CD4-positive, alpha-beta T cell (primary cell): ENCODE measurements around the gene PITX1. TPM values are rescaled to one million over a fixed set of nuclear protein-coding genes. Genes with fewer than 3 reads are reported as not detected.

ENCODE experiments used
- ATAC-seq: fragments of 200-7000 bp; cut with Tn5 transposase; one replicate; pipeline ENCODE4 v1.10.0; 2022; ENCODE audit warnings: mild to moderate bottlenecking; ENCODE audit not compliant: poor library complexity
- CTCF ChIA-PET: fragments of 350-600 bp; sonication (Branson Sonifier 250); formaldehyde crosslinking; loops from one replicate; lab custom pipeline; 2021; ENCODE audit warnings: antibody characterized with exemption, inconsistent platforms; lab: Charles Lee
- POLR2A ChIA-PET: fragments of 350-600 bp; sonication (Branson Sonifier 250); formaldehyde crosslinking; loops from one replicate; lab custom pipeline; 2021; ENCODE audit warnings: antibody characterized with exemption, inconsistent platforms; lab: Charles Lee
- DNase-seq, 14 experiments: peaks; one replicate each; pipeline ENCODE4 v3.0.0-alpha.2; 2013 to 2020; ENCODE audit warnings: mixed read lengths in 2 of 14
- H3K27ac ChIP-seq, 2 donors: one replicate each; pipeline versions ENCODE4 v1.5.1 to v1.7.0; 2013; ENCODE audit warnings: low read length in 2 of 2, low read depth in 1 of 2, mild to moderate bottlenecking in 1 of 2
- H3K27me3 ChIP-seq, 2 experiments: 1 replicate in 1 of 2; 2 replicates in 1 of 2; pipeline versions ENCODE4 v1.6.1 to v1.7.0; 2013; ENCODE audit warnings: low read length in 2 of 2, control low read depth in 1 of 2, mild to moderate bottlenecking in 1 of 2, moderate library complexity in 1 of 2; ENCODE audit not compliant: insufficient read depth in 2 of 2, control insufficient read depth in 1 of 2
- H3K36me3 ChIP-seq: one replicate; pipeline ENCODE4 v1.6.1; 2013; ENCODE audit warnings: low read length, control low read depth; ENCODE audit not compliant: insufficient read depth
- H3K4me1 ChIP-seq: one replicate; pipeline ENCODE4 v1.6.1; 2013; ENCODE audit warnings: low read length, control low read depth; ENCODE audit not compliant: insufficient read depth
- H3K4me3 ChIP-seq: one replicate; pipeline ENCODE4 v1.5.1; 2013; ENCODE audit warnings: mild to moderate bottlenecking, low read length, moderate library complexity
- H3K9me3 ChIP-seq, 2 experiments: 1 replicate in 1 of 2; 2 replicates in 1 of 2; pipeline versions ENCODE4 v1.6.1 to v1.7.0; 2013; ENCODE audit warnings: low read length in 2 of 2, mild to moderate bottlenecking in 2 of 2, control low read depth in 1 of 2, moderate library complexity in 1 of 2; ENCODE audit not compliant: control insufficient read depth in 1 of 2, insufficient read depth in 1 of 2
- H3K27ac Mint-ChIP-seq: one replicate; pipeline ENCODE4 v1.8.0; 2020; ENCODE audit warnings: mixed read lengths
- H3K27me3 Mint-ChIP-seq: one replicate; pipeline ENCODE4 v1.8.0; 2021; ENCODE audit warnings: mixed read lengths
- H3K36me3 Mint-ChIP-seq: one replicate; pipeline ENCODE4 v1.8.0; 2021; ENCODE audit warnings: low read depth, mixed read lengths
- H3K4me1 Mint-ChIP-seq: one replicate; pipeline ENCODE4 v1.8.0; 2021; ENCODE audit warnings: low read depth, mixed read lengths
- H3K4me3 Mint-ChIP-seq: one replicate; pipeline ENCODE4 v1.8.0; 2020; ENCODE audit warnings: mild to moderate bottlenecking, mixed read lengths
- H3K9me3 Mint-ChIP-seq: one replicate; pipeline ENCODE4 v1.8.0; 2020; ENCODE audit warnings: mixed read lengths
- CTCF ChIP-seq: fragments of 200-600 bp; IDR thresholded peaks from one replicate; pipeline ENCODE4 v1.8.0; 2022; ENCODE audit warnings: antibody characterized with exemption, mild to moderate bottlenecking
- intact Hi-C, 2 experiments: fragments of 100-400 bp; cut with DNase I in 1 of 2; cut with micrococcal nuclease in 1 of 2; formaldehyde crosslinking; loops; one replicate each; pipeline versions ENCODE4 v1.15.1 to v1.9.0; 2023 to 2025; cut with DNase I, micrococcal nuclease
- total RNA-seq, 174 experiments: library from RNA in 2 of 174; stranded (reverse) in 2 of 174; gene quantifications; one replicate each; pipeline ENCODE4 v1.2.3 and lab custom pipeline; 2021 to 2026

PITX1 gene
- total RNA-seq, 2 experiments from 2014 or later, result not detected

GRCh38 chr5:135075621-135076020 lies 41.6 kb upstream of the PITX1 start:
- no peak overlapping the region for H3K4me3 ChIP-seq
- H3K27me3 ChIP-seq, result peaks cover 0 to 5% of the 10 kb centered on the region in 2 experiments
- TF ChIP-seq CTCF, result no peak
- ChIA-PET CTCF (no interaction called here), POLR2A (no interaction called here)
- intact Hi-C loops, result no loop called here
- H3K4me1 Mint-ChIP-seq, result no peaks in the 10 kb centered on the region
- no peak overlapping the region for H3K27ac ChIP-seq
- ATAC-seq, result no peak
- no peaks in the 10 kb centered on the region for H3K4me1 ChIP-seq
- H3K27me3 Mint-ChIP-seq, result peaks cover 3% of the 10 kb centered on the region
- no peaks in the 10 kb centered on the region for H3K9me3 ChIP-seq
- peak in 1 of 14 experiments; percentile 12 for DNase-seq
- no peaks in the 10 kb centered on the region for H3K36me3 Mint-ChIP-seq
- no peaks in the 10 kb centered on the region for H3K9me3 Mint-ChIP-seq
- H3K4me3 Mint-ChIP-seq, result no peak overlapping the region
- H3K27ac Mint-ChIP-seq, result no peak overlapping the region
- no peaks in the 10 kb centered on the region for H3K36me3 ChIP-seq

GRCh38 chr5:135073761-135074345 lies 39.8 kb upstream of the PITX1 start:
- no peak overlapping the region for H3K4me3 Mint-ChIP-seq
- H3K27me3 Mint-ChIP-seq, result peaks cover 3% of the 10 kb centered on the region
- no peak overlapping the region for H3K27ac Mint-ChIP-seq
- H3K4me1 Mint-ChIP-seq, result no peaks in the 10 kb centered on the region
- Histone ChIP-seq H3K27ac (no peak overlapping the region), H3K36me3 (no peaks in the 10 kb centered on the region), H3K4me1 (no peaks in the 10 kb centered on the region), H3K27me3 (no peaks in the 10 kb centered on the region), H3K4me3 (no peak overlapping the region), H3K9me3 (no peaks in the 10 kb centered on the region)
- POLR2A ChIA-PET, result no interaction called here
- intact Hi-C loops, result no loop called here
- DNase-seq (peak in 1 of 14 experiments; percentile 15), ATAC-seq (no peak)
- H3K36me3 Mint-ChIP-seq, result no peaks in the 10 kb centered on the region
- CTCF ChIA-PET, result no interaction called here
- H3K9me3 Mint-ChIP-seq, result no peaks in the 10 kb centered on the region
- no peak for TF ChIP-seq CTCF

- H3K4me1 Mint-ChIP-seq, result no peaks in the 10 kb centered on the region
- H3K4me1 ChIP-seq, result no peaks in the 10 kb centered on the region
- CTCF ChIA-PET, result no interaction called here
- H3K9me3 ChIP-seq, result no peaks in the 10 kb centered on the region
- POLR2A ChIA-PET, result no interaction called here
- no peak for TF ChIP-seq CTCF
- no peak overlapping the region for H3K27ac Mint-ChIP-seq
- H3K36me3 Mint-ChIP-seq, result no peaks in the 10 kb centered on the region
- no peak overlapping the region for H3K4me3 ChIP-seq
- H3K9me3 Mint-ChIP-seq, result no peaks in the 10 kb centered on the region
- H3K36me3 ChIP-seq, result no peaks in the 10 kb centered on the region
- DNase-seq (peak in 1 of 14 experiments; percentile 12), ATAC-seq (no peak)
- H3K27ac ChIP-seq, result no peak overlapping the region
- H3K27me3 ChIP-seq, result no peaks in the 10 kb centered on the region
- peaks cover 3% of the 10 kb centered on the region for H3K27me3 Mint-ChIP-seq
- no peak overlapping the region for H3K4me3 Mint-ChIP-seq
- intact Hi-C loops, result no loop called here
These were observed 38.6 kb upstream of the PITX1 start for GRCh38 chr5:135072387-135073281.
